GM19351 (cell line): ENCODE measurements around the gene UBE2Q2.
"Not testable (repeated sequence)": the region's sequence is repeated elsewhere in the genome, so short reads cannot be mapped to it uniquely, and the experiment has no call there.

Experiments
- ATAC-seq: cut with Tn5 transposase; IDR thresholded peaks from one replicate; pipeline ENCODE4 v1.9.1; 2021; ENCODE audit warnings: mild to moderate bottlenecking, moderate library complexity; ENCODE audit not compliant: unreplicated experiment

UBE2Q2 gene

GRCh38 chr15:75864213-75865059 is 21.2 kb downstream of the UBE2Q2 start:
- ATAC-seq, result no peak

- not testable (repeated sequence) for ATAC-seq
These were observed 22.8 kb downstream of the UBE2Q2 start for GRCh38 chr15:75866045-75866444.

- no peak for ATAC-seq
These were observed 23.7 kb downstream of the UBE2Q2 start for GRCh38 chr15:75866916-75867315.

- no peak for ATAC-seq
These were observed 24.2 kb downstream of the UBE2Q2 start for GRCh38 chr15:75867449-75867848.

GRCh38 chr15:75868019-75868418 is 24.8 kb downstream of the UBE2Q2 start:
- ATAC-seq, result no peak

GRCh38 chr15:75869446-75869845 is 26.2 kb downstream of the UBE2Q2 start:
- no peak for ATAC-seq

- not testable (repeated sequence) for ATAC-seq
These were observed 28.3 kb downstream of the UBE2Q2 start for GRCh38 chr15:75871589-75871988.

GRCh38 chr15:75872403-75872990 is 29.2 kb downstream of the UBE2Q2 start:
- ATAC-seq, result no peak

GRCh38 chr15:75884041-75884440 is 40.8 kb downstream of the UBE2Q2 start:
- no peak for ATAC-seq

GRCh38 chr15:75887178-75887577 is 43.9 kb downstream of the UBE2Q2 start:
- ATAC-seq, result no peak

- no peak for ATAC-seq
These were observed 48.6 kb downstream of the UBE2Q2 start for GRCh38 chr15:75891895-75892294.

GRCh38 chr15:75895731-75896130 is 52.5 kb downstream of the UBE2Q2 start:
- no peak for ATAC-seq

- ATAC-seq, result no peak
These were observed 57.3 kb downstream of the UBE2Q2 start for GRCh38 chr15:75900577-75900976.

GRCh38 chr15:75902129-75902557 is 58.9 kb downstream of the UBE2Q2 start:
- no peak for ATAC-seq

GRCh38 chr15:75903331-75904239 is 60.3 kb downstream of the UBE2Q2 start, which contains the start of gene FBXO22:
FBXO22 (plus strand) TSS chr15:75903878; CDS start chr15:75903964, 86 bp downstream.
- ATAC-seq, result peak; percentile 93

- no peak for ATAC-seq
These were observed 62.0 kb downstream of the UBE2Q2 start for GRCh38 chr15:75905231-75905630.

GRCh38 chr15:75910355-75910754 is 67.1 kb downstream of the UBE2Q2 start:
- not testable (repeated sequence) for ATAC-seq

GRCh38 chr15:75916978-75917377 is 73.7 kb downstream of the UBE2Q2 start:
- ATAC-seq, result no peak

GRCh38 chr15:75918135-75918534 is 74.9 kb downstream of the UBE2Q2 start:
- no peak for ATAC-seq

- ATAC-seq, result no peak
These were observed 76.8 kb downstream of the UBE2Q2 start for GRCh38 chr15:75920079-75920478.
